K562 (cell line): ENCODE data around the gene GGA3. TPM values are rescaled to one million over a fixed set of nuclear protein-coding genes. Genes with fewer than 3 reads are reported as not detected.

Experiments used
- ARID2 ChIP-seq: fragments of 450-650 bp; IDR thresholded peaks from 2 replicates; pipeline ENCODE4 v1.6.1; 2017; ENCODE audit warnings: antibody characterized with exemption, mild to moderate bottlenecking
- ATF1 ChIP-seq, 2 experiments: fragments of 450-650 bp in 1 of 2; IDR thresholded peaks; 2 replicates each; pipeline ENCODE4 v1.6.1; 2016; ENCODE audit warnings: missing compliant biosample characterization in 1 of 2, missing genetic modification characterization in 1 of 2
- CREM ChIP-seq: IDR thresholded peaks from 2 replicates; pipeline ENCODE4 v1.6.1; 2014; ENCODE audit warnings: antibody characterized with exemption, low read depth
- NFATC3 ChIP-seq: fragments of 450-650 bp; IDR thresholded peaks from 2 replicates; pipeline ENCODE4 v1.6.1; 2017; ENCODE audit warnings: mild to moderate bottlenecking
- PHF20 ChIP-seq: fragments of 450-650 bp; IDR thresholded peaks from 2 replicates; pipeline ENCODE4 v1.6.1; 2018; ENCODE audit not compliant: partially characterized antibody
- TAF1 ChIP-seq: IDR thresholded peaks from 2 replicates; pipeline ENCODE4 v1.6.1; 2011; ENCODE audit warnings: mild to moderate bottlenecking, low read length, moderate library complexity; ENCODE audit not compliant: insufficient read depth, control insufficient read depth, severe bottlenecking; ENCODE audit errors: extremely low read depth
- THRAP3 ChIP-seq: fragments of 450-650 bp; IDR thresholded peaks from 2 replicates; pipeline ENCODE4 v1.6.1; 2016; ENCODE audit warnings: mild to moderate bottlenecking, inconsistent platforms, borderline replicate concordance
- TRIM28 ChIP-seq: fragments of 450-650 bp; IDR thresholded peaks from 2 replicates; pipeline ENCODE4 v1.6.1; 2017
- ZNF354B ChIP-seq: fragments of 250-450 bp; sonication (Bioruptor Pico); IDR thresholded peaks from 2 replicates; pipeline ENCODE4 v1.4.0; 2020
- polyA plus RNA-seq, 8 experiments: library from polyadenylated mRNA; depleted of rRNA in 4 of 8; stranded (reverse) in 5 of 8; unstranded in 3 of 8; fragments of >200 nt; fragmentation: Nextera tagmentation in 2 of 8; fragmentation: Illumina TruSeq in 1 of 8; extraction: Ambion mirVana in 2 of 8; extraction: Trizol in 1 of 8; gene quantifications; 2 replicates each; pipeline versions ENCODE4 v1.2.1 to v1.2.3, GENCODE V29; 2011 to 2014; ENCODE audit warnings: inconsistent platforms in 1 of 8, missing spikeins in 1 of 8
- total RNA-seq, 7 experiments: library from RNA; depleted of rRNA in 6 of 7; stranded (reverse); fragments of >200 nt in 6 of 7; fragmentation: Illumina TruSeq in 2 of 7; extraction: Trizol in 2 of 7; gene quantifications; 2 replicates each; pipeline versions ENCODE4 v1.2.1 to v1.2.3, GENCODE V29; 2011 to 2021; ENCODE audit warnings: low replicate concordance in 1 of 7
- TF ChIP-seq, protein P1 (sequence below): fragments of 450-650 bp; IDR thresholded peaks from 2 replicates; pipeline ENCODE4 v1.6.1; 2016; ENCODE audit warnings: mild to moderate bottlenecking, moderate library complexity

Gene GGA3
- total and polyA plus RNA-seq, 9 of the 15 experiments (the other 6 are each of a cell fraction or from before 2014, with no cell fraction given) = 5.7 to 64.9 (median 25.4) TPM

DNA sequence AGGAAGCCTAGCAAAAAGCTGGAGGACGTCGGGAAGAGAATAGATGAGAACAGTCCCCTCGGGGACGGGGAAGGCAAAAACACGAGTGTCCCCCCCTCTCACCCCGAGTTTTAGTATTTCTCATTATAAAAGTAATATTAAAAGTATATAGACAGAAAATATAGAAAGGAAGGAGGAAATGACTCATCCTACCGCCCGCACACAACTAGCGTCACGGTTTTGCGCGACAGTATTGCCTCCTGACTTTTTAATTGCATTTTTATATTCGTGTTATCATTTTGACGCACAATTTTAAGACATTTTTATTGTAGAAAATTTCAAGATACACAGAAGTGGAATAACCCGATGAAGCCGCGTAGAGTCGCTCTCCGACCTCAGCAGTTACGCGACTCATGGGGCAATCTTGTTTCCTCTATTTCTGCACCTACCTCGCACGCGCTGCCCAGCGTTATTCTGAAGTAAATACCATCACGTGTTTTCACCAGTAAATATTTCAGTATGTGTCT, 28.5 kb upstream of the GGA3 start (continued):
- TF ChIP-seq, protein P1, sequence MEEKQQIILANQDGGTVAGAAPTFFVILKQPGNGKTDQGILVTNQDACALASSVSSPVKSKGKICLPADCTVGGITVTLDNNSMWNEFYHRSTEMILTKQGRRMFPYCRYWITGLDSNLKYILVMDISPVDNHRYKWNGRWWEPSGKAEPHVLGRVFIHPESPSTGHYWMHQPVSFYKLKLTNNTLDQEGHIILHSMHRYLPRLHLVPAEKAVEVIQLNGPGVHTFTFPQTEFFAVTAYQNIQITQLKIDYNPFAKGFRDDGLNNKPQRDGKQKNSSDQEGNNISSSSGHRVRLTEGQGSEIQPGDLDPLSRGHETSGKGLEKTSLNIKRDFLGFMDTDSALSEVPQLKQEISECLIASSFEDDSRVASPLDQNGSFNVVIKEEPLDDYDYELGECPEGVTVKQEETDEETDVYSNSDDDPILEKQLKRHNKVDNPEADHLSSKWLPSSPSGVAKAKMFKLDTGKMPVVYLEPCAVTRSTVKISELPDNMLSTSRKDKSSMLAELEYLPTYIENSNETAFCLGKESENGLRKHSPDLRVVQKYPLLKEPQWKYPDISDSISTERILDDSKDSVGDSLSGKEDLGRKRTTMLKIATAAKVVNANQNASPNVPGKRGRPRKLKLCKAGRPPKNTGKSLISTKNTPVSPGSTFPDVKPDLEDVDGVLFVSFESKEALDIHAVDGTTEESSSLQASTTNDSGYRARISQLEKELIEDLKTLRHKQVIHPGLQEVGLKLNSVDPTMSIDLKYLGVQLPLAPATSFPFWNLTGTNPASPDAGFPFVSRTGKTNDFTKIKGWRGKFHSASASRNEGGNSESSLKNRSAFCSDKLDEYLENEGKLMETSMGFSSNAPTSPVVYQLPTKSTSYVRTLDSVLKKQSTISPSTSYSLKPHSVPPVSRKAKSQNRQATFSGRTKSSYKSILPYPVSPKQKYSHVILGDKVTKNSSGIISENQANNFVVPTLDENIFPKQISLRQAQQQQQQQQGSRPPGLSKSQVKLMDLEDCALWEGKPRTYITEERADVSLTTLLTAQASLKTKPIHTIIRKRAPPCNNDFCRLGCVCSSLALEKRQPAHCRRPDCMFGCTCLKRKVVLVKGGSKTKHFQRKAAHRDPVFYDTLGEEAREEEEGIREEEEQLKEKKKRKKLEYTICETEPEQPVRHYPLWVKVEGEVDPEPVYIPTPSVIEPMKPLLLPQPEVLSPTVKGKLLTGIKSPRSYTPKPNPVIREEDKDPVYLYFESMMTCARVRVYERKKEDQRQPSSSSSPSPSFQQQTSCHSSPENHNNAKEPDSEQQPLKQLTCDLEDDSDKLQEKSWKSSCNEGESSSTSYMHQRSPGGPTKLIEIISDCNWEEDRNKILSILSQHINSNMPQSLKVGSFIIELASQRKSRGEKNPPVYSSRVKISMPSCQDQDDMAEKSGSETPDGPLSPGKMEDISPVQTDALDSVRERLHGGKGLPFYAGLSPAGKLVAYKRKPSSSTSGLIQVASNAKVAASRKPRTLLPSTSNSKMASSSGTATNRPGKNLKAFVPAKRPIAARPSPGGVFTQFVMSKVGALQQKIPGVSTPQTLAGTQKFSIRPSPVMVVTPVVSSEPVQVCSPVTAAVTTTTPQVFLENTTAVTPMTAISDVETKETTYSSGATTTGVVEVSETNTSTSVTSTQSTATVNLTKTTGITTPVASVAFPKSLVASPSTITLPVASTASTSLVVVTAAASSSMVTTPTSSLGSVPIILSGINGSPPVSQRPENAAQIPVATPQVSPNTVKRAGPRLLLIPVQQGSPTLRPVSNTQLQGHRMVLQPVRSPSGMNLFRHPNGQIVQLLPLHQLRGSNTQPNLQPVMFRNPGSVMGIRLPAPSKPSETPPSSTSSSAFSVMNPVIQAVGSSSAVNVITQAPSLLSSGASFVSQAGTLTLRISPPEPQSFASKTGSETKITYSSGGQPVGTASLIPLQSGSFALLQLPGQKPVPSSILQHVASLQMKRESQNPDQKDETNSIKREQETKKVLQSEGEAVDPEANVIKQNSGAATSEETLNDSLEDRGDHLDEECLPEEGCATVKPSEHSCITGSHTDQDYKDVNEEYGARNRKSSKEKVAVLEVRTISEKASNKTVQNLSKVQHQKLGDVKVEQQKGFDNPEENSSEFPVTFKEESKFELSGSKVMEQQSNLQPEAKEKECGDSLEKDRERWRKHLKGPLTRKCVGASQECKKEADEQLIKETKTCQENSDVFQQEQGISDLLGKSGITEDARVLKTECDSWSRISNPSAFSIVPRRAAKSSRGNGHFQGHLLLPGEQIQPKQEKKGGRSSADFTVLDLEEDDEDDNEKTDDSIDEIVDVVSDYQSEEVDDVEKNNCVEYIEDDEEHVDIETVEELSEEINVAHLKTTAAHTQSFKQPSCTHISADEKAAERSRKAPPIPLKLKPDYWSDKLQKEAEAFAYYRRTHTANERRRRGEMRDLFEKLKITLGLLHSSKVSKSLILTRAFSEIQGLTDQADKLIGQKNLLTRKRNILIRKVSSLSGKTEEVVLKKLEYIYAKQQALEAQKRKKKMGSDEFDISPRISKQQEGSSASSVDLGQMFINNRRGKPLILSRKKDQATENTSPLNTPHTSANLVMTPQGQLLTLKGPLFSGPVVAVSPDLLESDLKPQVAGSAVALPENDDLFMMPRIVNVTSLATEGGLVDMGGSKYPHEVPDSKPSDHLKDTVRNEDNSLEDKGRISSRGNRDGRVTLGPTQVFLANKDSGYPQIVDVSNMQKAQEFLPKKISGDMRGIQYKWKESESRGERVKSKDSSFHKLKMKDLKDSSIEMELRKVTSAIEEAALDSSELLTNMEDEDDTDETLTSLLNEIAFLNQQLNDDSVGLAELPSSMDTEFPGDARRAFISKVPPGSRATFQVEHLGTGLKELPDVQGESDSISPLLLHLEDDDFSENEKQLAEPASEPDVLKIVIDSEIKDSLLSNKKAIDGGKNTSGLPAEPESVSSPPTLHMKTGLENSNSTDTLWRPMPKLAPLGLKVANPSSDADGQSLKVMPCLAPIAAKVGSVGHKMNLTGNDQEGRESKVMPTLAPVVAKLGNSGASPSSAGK = peak; percentile 53; the same call in 1 of the 2 replicates
- TF ChIP-seq ATF1 (CRISPR knock-in tag; IDR thresholded peaks at IDR 0.05) (0 out of 2 replicates have a peak, but pooled peaks have one; percentile 47), ATF1 (tag; IDR thresholded peaks at IDR 0.05) (peak; percentile 90), NFATC3 (peak; percentile 74; the same call in 1 of the 2 replicates), ARID2 (no peak), TAF1 (no peak), TRIM28 (no peak), PHF20 (peak; percentile 48), CREM (peak; percentile 74), ZNF354B (CRISPR knock-in tag) (no peak), THRAP3 (no peak)
